Measurements from ENCODE around the gene PRDM16. TPM values are rescaled to one million over a fixed set of nuclear protein-coding genes. Genes with fewer than 3 reads are reported as not detected.

PRDM16 gene
- total RNA-seq, 1 experiment from 2014 or later = 22.3 TPM

- intact Hi-C loops (cut with micrococcal nuclease; ENCODE audit: unreplicated experiment) = no loop called here
- ChIA-PET POLR2A (no interaction called here), CTCF (no interaction called here)
- no peak overlapping the region for H3K4me3 ChIP-seq (ENCODE audit: low read depth in 2 of 2, low read length in 2 of 2)
- in situ Hi-C loops (cut with HindIII; ENCODE audit: low pct_unique_long_range_greater_than_20kb, low sequenced_read_pairs) = no loop called here
- H3K4me1 ChIP-seq (ENCODE audit: control insufficient read depth, insufficient read depth, low read length) = no peaks in the 10 kb centered on the region; the same call in 1 of the 2 replicates
- no peaks in the 10 kb centered on the region for H3K36me3 ChIP-seq (ENCODE audit: control insufficient read depth, insufficient read depth, low read length)
- no peaks in the 10 kb centered on the region for H3K9me3 ChIP-seq (ENCODE audit: control insufficient read depth, insufficient read depth, low read depth, low read length)
- no peak overlapping the region for H3K27ac ChIP-seq (ENCODE audit: low read length)
- DNase-seq (ENCODE audit: low read depth, low spot score) (no peak), ATAC-seq (no peak)
- BruUV-seq (replicated peaks) = no TSS peak
- no peaks in the 10 kb centered on the region for H3K27me3 ChIP-seq (ENCODE audit: control insufficient read depth, insufficient read depth, low read length)
- TF ChIP-seq TCF7L2 (IDR thresholded peaks at IDR 0.05; ENCODE audit: low read depth, low read length) = no peak
- TF ChIP-seq CTCF (IDR thresholded peaks at IDR 0.05) = no peak
- TF ChIP-seq REST (IDR thresholded peaks at IDR 0.05; ENCODE audit: insufficient read depth in 1 of 2, low read depth in 2 of 2, low read length in 1 of 2) = no peak
- TF ChIP-seq POLR2AphosphoS5 (IDR thresholded peaks at IDR 0.05; ENCODE audit: low read depth, low read length) = no peak
- no peak for TF ChIP-seq SIN3A (IDR thresholded peaks at IDR 0.05; ENCODE audit: borderline replicate concordance, insufficient read depth, low read depth, low read length)
Measured at GRCh38 chr1:3194760-3195479, 125.9 kb downstream of the PRDM16 start.

GRCh38 chr1:3195480-3195815 is 126.4 kb downstream of the PRDM16 start:
- ATAC-seq (no peak), DNase-seq (ENCODE audit: low read depth, low spot score) (no peak)
- H3K4me1 ChIP-seq (ENCODE audit: control insufficient read depth, insufficient read depth, low read length) = no peaks in the 10 kb centered on the region; the same call in 1 of the 2 replicates
- TF ChIP-seq REST (IDR thresholded peaks at IDR 0.05; ENCODE audit: insufficient read depth in 1 of 2, low read depth in 2 of 2, low read length in 1 of 2) = no peak
- no peak for TF ChIP-seq CTCF (IDR thresholded peaks at IDR 0.05)
- no peak for TF ChIP-seq TCF7L2 (IDR thresholded peaks at IDR 0.05; ENCODE audit: low read depth, low read length)
- no peak for TF ChIP-seq SIN3A (IDR thresholded peaks at IDR 0.05; ENCODE audit: borderline replicate concordance, insufficient read depth, low read depth, low read length)
- TF ChIP-seq POLR2AphosphoS5 (IDR thresholded peaks at IDR 0.05; ENCODE audit: low read depth, low read length) = no peak
- in situ Hi-C loops (cut with HindIII; ENCODE audit: low pct_unique_long_range_greater_than_20kb, low sequenced_read_pairs) (no loop called here), intact Hi-C loops (cut with micrococcal nuclease; ENCODE audit: unreplicated experiment) (no loop called here)
- no peak overlapping the region for H3K27ac ChIP-seq (ENCODE audit: low read length)
- no peaks in the 10 kb centered on the region for H3K27me3 ChIP-seq (ENCODE audit: control insufficient read depth, insufficient read depth, low read length)
- POLR2A ChIA-PET = no interaction called here
- no TSS peak for BruUV-seq (replicated peaks)
- H3K36me3 ChIP-seq (ENCODE audit: control insufficient read depth, insufficient read depth, low read length) = no peaks in the 10 kb centered on the region
- CTCF ChIA-PET = no interaction called here
- no peak overlapping the region for H3K4me3 ChIP-seq (ENCODE audit: low read depth in 2 of 2, low read length in 2 of 2)
- no peaks in the 10 kb centered on the region for H3K9me3 ChIP-seq (ENCODE audit: control insufficient read depth, insufficient read depth, low read depth, low read length)
